Measurements from ENCODE around the gene MYOCOS. TPM values are rescaled to one million over a fixed set of nuclear protein-coding genes. Genes with fewer than 3 reads are reported as not detected.
A peak's percentile ranks its signal among the peaks of the same experiment; 100 is the strongest.

The MYOCOS gene
- total RNA-seq, 4 donors from 2014 or later = not detected

- Histone ChIP-seq H3K27ac (peak overlapping the region; percentile 46 to 81 (median 66)), H3K36me3 (no peaks in the 10 kb centered on the region), H3K4me1 (peaks cover 5 to 16% (median 10%) of the 10 kb centered on the region in 4 donors), H3K4me3 (no peak overlapping the region), H3K9me3 (no peaks in the 10 kb centered on the region), H3K27me3 (no peaks in the 10 kb centered on the region)
- TF ChIP-seq, protein P1, sequence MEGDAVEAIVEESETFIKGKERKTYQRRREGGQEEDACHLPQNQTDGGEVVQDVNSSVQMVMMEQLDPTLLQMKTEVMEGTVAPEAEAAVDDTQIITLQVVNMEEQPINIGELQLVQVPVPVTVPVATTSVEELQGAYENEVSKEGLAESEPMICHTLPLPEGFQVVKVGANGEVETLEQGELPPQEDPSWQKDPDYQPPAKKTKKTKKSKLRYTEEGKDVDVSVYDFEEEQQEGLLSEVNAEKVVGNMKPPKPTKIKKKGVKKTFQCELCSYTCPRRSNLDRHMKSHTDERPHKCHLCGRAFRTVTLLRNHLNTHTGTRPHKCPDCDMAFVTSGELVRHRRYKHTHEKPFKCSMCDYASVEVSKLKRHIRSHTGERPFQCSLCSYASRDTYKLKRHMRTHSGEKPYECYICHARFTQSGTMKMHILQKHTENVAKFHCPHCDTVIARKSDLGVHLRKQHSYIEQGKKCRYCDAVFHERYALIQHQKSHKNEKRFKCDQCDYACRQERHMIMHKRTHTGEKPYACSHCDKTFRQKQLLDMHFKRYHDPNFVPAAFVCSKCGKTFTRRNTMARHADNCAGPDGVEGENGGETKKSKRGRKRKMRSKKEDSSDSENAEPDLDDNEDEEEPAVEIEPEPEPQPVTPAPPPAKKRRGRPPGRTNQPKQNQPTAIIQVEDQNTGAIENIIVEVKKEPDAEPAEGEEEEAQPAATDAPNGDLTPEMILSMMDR (IDR thresholded peaks at IDR 0.05) = no peak
- no peak for TF ChIP-seq POLR2A (IDR thresholded peaks at IDR 0.05)
- TF ChIP-seq POLR2AphosphoS5 (IDR thresholded peaks at IDR 0.05) = no peak
- TF ChIP-seq EP300 (IDR thresholded peaks at IDR 0.05; ENCODE audit: low read depth) = no peak
- intact Hi-C loops (cut with DNase I; ENCODE audit: low total_unique reads) (loop anchor here (5.0 to 10.0 kb wide), 2 partner anchors 139 to 1494 kb away; partner anchors contain the start of gene METTL13), in situ Hi-C loops (cut with MboI; ENCODE audit: low pct_ligation_motif_present in 1 of 4, low pct_unique_long_range_greater_than_20kb in 1 of 4, low sequenced_read_pairs in 3 of 4) (loop anchor here in 3 of 4 donors (10.0 to 25.0 kb wide), 2 partner anchors 339 to 341 kb away; no protein-coding TSS in a partner anchor)
- no peak for DNase-seq
- 76 to 83% methylated on average over 1 of the region's 1 CpG for WGBS, 2 donors (ENCODE audit: low coverage in 1 of 2)
These were observed 24.2 kb downstream of the MYOCOS start for GRCh38 chr1:171646249-171646560.

DNA sequence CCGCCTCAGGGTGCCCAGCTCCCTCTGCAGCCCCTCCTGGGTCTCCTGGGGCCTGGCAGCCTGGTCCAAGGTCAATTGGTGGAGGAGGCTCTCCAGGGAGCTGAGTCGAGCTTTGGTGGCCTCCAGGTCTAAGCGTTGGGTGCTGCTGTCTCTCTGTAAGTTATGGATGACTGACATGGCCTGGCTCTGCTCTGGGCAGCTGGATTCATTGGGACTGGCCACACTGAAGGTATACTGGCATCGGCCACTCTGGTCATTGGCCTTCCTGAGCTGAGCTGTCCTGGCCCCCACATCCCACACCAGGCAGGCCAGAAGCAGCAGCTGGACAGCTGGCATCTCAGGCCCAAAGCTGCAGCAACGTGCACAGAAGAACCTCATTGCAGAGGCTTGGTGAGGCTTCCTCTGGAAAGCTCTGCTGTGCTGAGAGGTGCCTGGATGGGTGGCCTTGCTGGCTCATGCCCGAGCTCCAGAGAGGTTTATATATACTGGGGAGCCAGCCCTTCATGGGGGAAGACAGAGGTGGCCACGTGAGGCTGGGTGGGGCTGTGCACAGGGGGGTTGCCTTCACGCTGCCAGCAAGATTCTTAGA lies 30.3 kb downstream of the MYOCOS start, which contains the start of gene MYOC:
Gene MYOC (minus strand): TSS at position 455 of the 589 bp plus-strand sequence. CDS start 77 bp downstream, at position 378.
- 62% methylated on average over 8 of the region's 8 CpGs; no CpG with 5 or more reads in 1 of the 2 donors for WGBS, 2 donors (ENCODE audit: low coverage in 1 of 2)
- no peaks in the 10 kb centered on the region for H3K36me3 ChIP-seq
- H3K27ac ChIP-seq = peak within 1 kb of the TSS in 2 of 4 donors; percentile 66 to 76
- H3K9me3 ChIP-seq = no peaks in the 10 kb centered on the region
- intact Hi-C loops (cut with DNase I; ENCODE audit: low total_unique reads) (no loop called here), in situ Hi-C loops (cut with MboI; ENCODE audit: low pct_ligation_motif_present in 1 of 4, low pct_unique_long_range_greater_than_20kb in 1 of 4, low sequenced_read_pairs in 3 of 4) (no loop called here)
- peaks cover 0 to 26% (median 11%) of the 10 kb centered on the region in 4 donors for H3K4me1 ChIP-seq
- TF ChIP-seq POLR2AphosphoS5 (IDR thresholded peaks at IDR 0.05) = no peak
- TF ChIP-seq EP300 (IDR thresholded peaks at IDR 0.05; ENCODE audit: low read depth) = no peak
- no peak for TF ChIP-seq POLR2A (IDR thresholded peaks at IDR 0.05)
- TF ChIP-seq, protein P1 (IDR thresholded peaks at IDR 0.05) = no peak
- H3K27me3 ChIP-seq = no peaks in the 10 kb centered on the region
- no peak within 1 kb of the TSS for H3K4me3 ChIP-seq
- DNase-seq = no peak

DNA sequence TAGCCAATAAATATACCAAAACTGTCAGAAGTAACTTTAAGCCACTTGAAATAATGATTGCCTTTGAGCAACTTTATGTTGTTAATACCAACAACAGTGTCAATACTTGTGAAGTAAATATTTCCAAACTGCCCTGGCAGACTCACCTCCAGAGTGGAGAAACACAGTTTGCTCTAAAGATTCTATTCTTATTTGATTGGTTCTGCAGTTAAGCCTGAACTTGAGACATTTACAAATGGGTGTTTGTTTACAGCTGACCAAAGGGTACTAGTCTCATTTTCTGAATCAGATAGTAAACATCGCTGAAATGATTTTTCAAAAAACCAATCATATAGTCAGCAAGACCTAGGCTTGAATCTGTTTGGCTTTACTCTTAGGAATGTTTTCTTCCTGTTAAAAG lies 31.8 kb downstream of the MYOCOS start:
- no peak overlapping the region for H3K4me3 ChIP-seq
- DNase-seq = no peak
- no peaks in the 10 kb centered on the region for H3K36me3 ChIP-seq
- intact Hi-C loops (cut with DNase I; ENCODE audit: low total_unique reads) = no loop called here
- no peak for TF ChIP-seq POLR2AphosphoS5 (IDR thresholded peaks at IDR 0.05)
- no peak for TF ChIP-seq EP300 (IDR thresholded peaks at IDR 0.05; ENCODE audit: low read depth)
- TF ChIP-seq, protein P1 (IDR thresholded peaks at IDR 0.05) = no peak
- no peak for TF ChIP-seq POLR2A (IDR thresholded peaks at IDR 0.05)
- H3K4me1 ChIP-seq = peaks cover 0 to 26% (median 11%) of the 10 kb centered on the region in 4 donors
- in situ Hi-C loops (cut with MboI; ENCODE audit: low pct_ligation_motif_present in 1 of 4, low pct_unique_long_range_greater_than_20kb in 1 of 4, low sequenced_read_pairs in 3 of 4) = no loop called here
- 44 to 56% methylated on average over 1 of the region's 1 CpG for WGBS, 2 donors (ENCODE audit: low coverage in 1 of 2)
- H3K27me3 ChIP-seq = no peaks in the 10 kb centered on the region
- no peaks in the 10 kb centered on the region for H3K9me3 ChIP-seq
- peak overlapping the region; percentile 44 to 76 (median 66) for H3K27ac ChIP-seq

DNA sequence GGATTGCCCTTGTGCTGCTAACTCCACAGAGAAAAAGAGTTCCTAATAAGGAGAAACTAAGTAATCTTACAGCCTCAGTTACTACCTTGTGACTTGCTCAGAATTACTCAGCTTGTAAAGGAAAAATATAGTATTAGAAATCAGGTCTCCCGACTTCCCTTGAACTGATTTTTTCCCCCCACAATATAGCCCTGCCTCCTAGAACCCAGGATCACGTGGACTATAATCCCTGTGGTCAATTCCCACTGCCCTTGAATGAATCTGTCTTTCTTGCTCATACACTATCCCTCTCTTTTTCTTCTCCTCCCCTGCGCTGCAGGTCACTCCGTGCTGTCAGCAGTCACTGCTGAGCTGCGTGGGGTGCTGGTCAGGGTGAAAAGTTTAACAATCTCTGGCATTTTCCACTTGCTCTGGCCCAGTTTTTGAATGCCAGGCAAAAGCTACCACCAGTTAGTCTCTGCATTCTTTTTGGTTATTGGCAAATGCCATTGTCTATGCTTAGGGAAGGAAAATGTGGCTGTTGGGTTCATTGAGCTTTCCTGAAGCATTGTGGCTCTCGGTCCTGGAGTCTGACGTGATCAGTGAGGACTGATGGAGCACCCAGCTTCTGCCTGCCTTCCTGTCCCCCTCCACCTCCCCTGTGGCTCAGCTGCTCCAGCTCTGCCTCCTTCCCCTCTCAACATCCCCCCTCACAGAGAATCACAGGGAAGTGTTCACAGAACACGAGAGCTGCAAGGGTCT lies 32.3 kb downstream of the MYOCOS start:
- Histone ChIP-seq H3K27me3 (no peaks in the 10 kb centered on the region), H3K27ac (peak overlapping the region; percentile 44 to 76 (median 66)), H3K36me3 (no peaks in the 10 kb centered on the region), H3K4me3 (no peak overlapping the region), H3K9me3 (no peaks in the 10 kb centered on the region), H3K4me1 (peaks cover 0 to 26% (median 11%) of the 10 kb centered on the region in 4 donors)
- intact Hi-C loops (cut with DNase I; ENCODE audit: low total_unique reads) (no loop called here), in situ Hi-C loops (cut with MboI; ENCODE audit: low pct_ligation_motif_present in 1 of 4, low pct_unique_long_range_greater_than_20kb in 1 of 4, low sequenced_read_pairs in 3 of 4) (no loop called here)
- 48 to 50% methylated on average over 3 to 8 of the region's 8 CpGs for WGBS, 2 donors (ENCODE audit: low coverage in 1 of 2)
- TF ChIP-seq POLR2AphosphoS5 (IDR thresholded peaks at IDR 0.05) (no peak), EP300 (IDR thresholded peaks at IDR 0.05; ENCODE audit: low read depth) (no peak), POLR2A (IDR thresholded peaks at IDR 0.05) (no peak)
- TF ChIP-seq, protein P1 (IDR thresholded peaks at IDR 0.05) = no peak
- no peak for DNase-seq
